Lung (tissue), 12 donors: ENCODE measurements around the gene THSD7B. TPM values are rescaled to one million over a fixed set of nuclear protein-coding genes. Genes with fewer than 3 reads are reported as not detected.

Experiments used
- ATAC-seq: fragments of 200-7000 bp; cut with Tn5 transposase; one replicate; pipeline ENCODE4 v1.9.1; 2020; ENCODE audit warnings: moderate number of reproducible peaks; ENCODE audit not compliant: insufficient read depth, low FRiP score
- DNase-seq, 3 donors: peaks; one replicate each; pipeline ENCODE4 v3.0.0-alpha.2; 2013 to 2017
- H3K27ac ChIP-seq, 2 donors: one replicate each; pipeline ENCODE4 v1.5.1; 2013; ENCODE audit warnings: mild to moderate bottlenecking in 2 of 2, moderate library complexity in 2 of 2, control low read depth in 1 of 2, inconsistent platforms in 1 of 2, low read depth in 1 of 2, low read length in 1 of 2
- H3K27me3 ChIP-seq, 3 donors: one replicate each; pipeline ENCODE4 v1.5.1; 2013; ENCODE audit warnings: low read length in 2 of 3; ENCODE audit not compliant: control insufficient read depth in 3 of 3, insufficient read depth in 3 of 3
- H3K36me3 ChIP-seq, 4 donors: one replicate each; pipeline ENCODE4 v1.5.1; 2013; ENCODE audit warnings: low read length in 4 of 4, mild to moderate bottlenecking in 1 of 4, moderate library complexity in 1 of 4; ENCODE audit not compliant: control insufficient read depth in 4 of 4, insufficient read depth in 4 of 4
- H3K4me1 ChIP-seq, 5 donors: one replicate each; pipeline ENCODE4 v1.5.1; 2013; ENCODE audit warnings: low read length in 5 of 5, mild to moderate bottlenecking in 2 of 5, moderate library complexity in 1 of 5; ENCODE audit not compliant: control insufficient read depth in 5 of 5, insufficient read depth in 5 of 5
- H3K4me3 ChIP-seq: one replicate; pipeline ENCODE4 v1.5.1; 2013; ENCODE audit warnings: mild to moderate bottlenecking, control low read depth, moderate library complexity
- H3K9ac ChIP-seq, 2 donors: one replicate each; pipeline ENCODE4 v1.5.1; 2013; ENCODE audit warnings: low read length in 2 of 2, control low read depth in 1 of 2; ENCODE audit not compliant: insufficient read depth in 1 of 2
- H3K9me3 ChIP-seq, 4 donors: one replicate each; pipeline ENCODE4 v1.5.1; 2013; ENCODE audit warnings: low read length in 3 of 4, mild to moderate bottlenecking in 1 of 4, moderate library complexity in 1 of 4; ENCODE audit not compliant: control insufficient read depth in 4 of 4, insufficient read depth in 3 of 4
- WGBS, 2 donors: extraction: QIAGEN DNeasy Blood & Tissue Kit; methylation state at CpG; one replicate each; pipeline ENCODE4 v1.1.7; 2013; 5-methylcytosine and 5-hydroxymethylcytosine counted together
- polyA plus RNA-seq, 2 donors: library from polyadenylated mRNA; stranded (reverse); fragments of 200-250 nt; gene quantifications; one replicate each; pipeline ENCODE4 v1.2.1, GENCODE V29; 2013
- total RNA-seq, 2 donors: library from RNA; depleted of rRNA in 1 of 2; stranded (reverse); fragments of >200 nt in 1 of 2; gene quantifications; one replicate each; pipeline ENCODE4 v1.2.1, GENCODE V29; 2014 to 2021
- TF ChIP-seq, protein P1 (sequence below): IDR thresholded peaks from 2 replicates; pipeline ENCODE4 v1.5.1; 2012; ENCODE audit warnings: mild to moderate bottlenecking; ENCODE audit errors: control extremely low read depth, extremely low read depth
- donor health status: control.
- donor health status: control.
- donor health status: Bipolar disorder and iron deficiency.
- donor health status: healthy.
- donor health status: DM: yes; HTN: yes; CAD: no.

The THSD7B gene
- total and polyA plus RNA-seq, 4 donors: 0.03 to 8.2 (median 0.14) TPM

DNA sequence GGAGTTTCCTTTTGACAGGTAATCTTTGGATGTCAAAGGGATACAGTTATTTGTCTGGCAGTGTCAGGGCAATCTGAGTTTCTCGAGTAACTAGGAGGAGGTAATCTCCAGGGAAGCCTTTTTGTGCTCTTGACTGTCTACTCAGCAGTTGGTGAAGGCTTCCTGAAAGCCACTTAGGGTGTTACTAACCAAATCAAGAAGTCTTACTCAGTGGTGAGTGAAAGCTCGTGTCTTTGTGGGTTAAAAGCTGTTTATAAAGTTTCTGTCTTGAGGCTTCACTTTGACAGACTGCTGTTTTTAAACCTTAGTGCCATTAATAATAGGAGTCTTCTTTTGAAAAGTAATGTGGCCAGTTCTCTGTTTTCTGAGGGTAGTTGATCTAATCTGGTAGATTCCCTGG, 1.7 kb downstream of the THSD7B start:
- ATAC-seq: no peak
- H3K9me3 ChIP-seq: no peaks in the 10 kb centered on the region
- WGBS, 2 donors: 23 to 40% methylated on average over 2 of the region's 2 CpGs
- TF ChIP-seq, protein P1, sequence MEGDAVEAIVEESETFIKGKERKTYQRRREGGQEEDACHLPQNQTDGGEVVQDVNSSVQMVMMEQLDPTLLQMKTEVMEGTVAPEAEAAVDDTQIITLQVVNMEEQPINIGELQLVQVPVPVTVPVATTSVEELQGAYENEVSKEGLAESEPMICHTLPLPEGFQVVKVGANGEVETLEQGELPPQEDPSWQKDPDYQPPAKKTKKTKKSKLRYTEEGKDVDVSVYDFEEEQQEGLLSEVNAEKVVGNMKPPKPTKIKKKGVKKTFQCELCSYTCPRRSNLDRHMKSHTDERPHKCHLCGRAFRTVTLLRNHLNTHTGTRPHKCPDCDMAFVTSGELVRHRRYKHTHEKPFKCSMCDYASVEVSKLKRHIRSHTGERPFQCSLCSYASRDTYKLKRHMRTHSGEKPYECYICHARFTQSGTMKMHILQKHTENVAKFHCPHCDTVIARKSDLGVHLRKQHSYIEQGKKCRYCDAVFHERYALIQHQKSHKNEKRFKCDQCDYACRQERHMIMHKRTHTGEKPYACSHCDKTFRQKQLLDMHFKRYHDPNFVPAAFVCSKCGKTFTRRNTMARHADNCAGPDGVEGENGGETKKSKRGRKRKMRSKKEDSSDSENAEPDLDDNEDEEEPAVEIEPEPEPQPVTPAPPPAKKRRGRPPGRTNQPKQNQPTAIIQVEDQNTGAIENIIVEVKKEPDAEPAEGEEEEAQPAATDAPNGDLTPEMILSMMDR: no peak
- no peak for DNase-seq
- H3K9ac ChIP-seq: no peak overlapping the region
- H3K27ac ChIP-seq: no peak overlapping the region
- no peaks in the 10 kb centered on the region for H3K36me3 ChIP-seq
- H3K4me1 ChIP-seq: peaks cover 0 to 18% (median 5%) of the 10 kb centered on the region in 5 donors
- no peak overlapping the region for H3K4me3 ChIP-seq
- H3K27me3 ChIP-seq: peaks cover 3 to 49% (median 46%) of the 10 kb centered on the region in 3 donors

DNA sequence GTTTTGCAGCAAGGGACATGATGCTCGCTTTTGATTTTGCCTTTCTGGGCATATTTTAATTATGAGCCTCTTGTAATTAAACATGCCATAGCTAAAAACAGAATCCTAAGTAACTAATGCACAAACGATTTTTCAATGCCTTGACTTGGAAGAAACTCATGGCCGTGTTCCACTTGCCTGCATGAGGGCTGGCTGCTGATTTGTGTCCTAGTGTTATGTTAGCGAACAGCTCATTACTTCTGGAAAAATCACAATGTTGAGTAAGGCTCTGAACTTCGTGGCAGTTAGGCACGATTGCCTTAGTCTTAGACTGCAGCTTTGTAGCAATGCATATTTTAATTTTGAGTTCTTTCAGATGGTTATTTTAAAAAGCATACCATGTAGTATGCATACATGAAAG, 4.5 kb downstream of the THSD7B start:
- no peak for DNase-seq
- TF ChIP-seq, protein P1: no peak
- H3K4me1 ChIP-seq: peaks cover 0 to 14% (median 5%) of the 10 kb centered on the region in 5 donors
- H3K4me3 ChIP-seq: no peak overlapping the region
- H3K9me3 ChIP-seq: no peaks in the 10 kb centered on the region
- H3K9ac ChIP-seq: no peak overlapping the region
- H3K27me3 ChIP-seq: peaks cover 3 to 35% (median 29%) of the 10 kb centered on the region in 3 donors
- no peak overlapping the region for H3K27ac ChIP-seq
- no peaks in the 10 kb centered on the region for H3K36me3 ChIP-seq
- no peak for ATAC-seq
- WGBS, 2 donors: 80 to 83% methylated on average over 6 of the region's 6 CpGs

DNA sequence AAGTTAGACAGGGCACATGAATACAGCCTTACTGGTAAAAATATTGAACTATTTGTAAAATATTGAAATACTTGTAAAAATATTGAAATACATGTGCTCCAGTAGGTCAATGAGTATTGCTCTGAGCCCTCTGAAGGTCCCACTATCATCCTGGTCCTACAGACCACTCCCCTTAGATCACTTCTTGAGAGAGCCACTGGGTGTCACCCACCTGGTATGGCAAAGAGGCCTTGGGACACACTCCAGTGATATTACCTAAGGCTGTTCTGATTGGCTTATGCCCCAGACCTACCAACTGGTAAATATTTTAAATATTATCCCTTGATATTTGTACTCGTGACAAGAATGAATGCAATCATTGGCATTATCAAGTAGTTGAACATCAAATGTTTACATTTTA, 5.0 kb downstream of the THSD7B start:
- H3K9me3 ChIP-seq: no peaks in the 10 kb centered on the region
- H3K9ac ChIP-seq: no peak overlapping the region
- H3K27ac ChIP-seq: no peak overlapping the region
- no peak for DNase-seq
- TF ChIP-seq, protein P1: no peak
- 74 to 79% methylated on average over 1 of the region's 1 CpG for WGBS, 2 donors
- no peak overlapping the region for H3K4me3 ChIP-seq
- peaks cover 3 to 35% (median 26%) of the 10 kb centered on the region in 3 donors for H3K27me3 ChIP-seq
- ATAC-seq: no peak
- H3K4me1 ChIP-seq: peaks cover 0 to 11% (median 3%) of the 10 kb centered on the region in 5 donors
- no peaks in the 10 kb centered on the region for H3K36me3 ChIP-seq

DNA sequence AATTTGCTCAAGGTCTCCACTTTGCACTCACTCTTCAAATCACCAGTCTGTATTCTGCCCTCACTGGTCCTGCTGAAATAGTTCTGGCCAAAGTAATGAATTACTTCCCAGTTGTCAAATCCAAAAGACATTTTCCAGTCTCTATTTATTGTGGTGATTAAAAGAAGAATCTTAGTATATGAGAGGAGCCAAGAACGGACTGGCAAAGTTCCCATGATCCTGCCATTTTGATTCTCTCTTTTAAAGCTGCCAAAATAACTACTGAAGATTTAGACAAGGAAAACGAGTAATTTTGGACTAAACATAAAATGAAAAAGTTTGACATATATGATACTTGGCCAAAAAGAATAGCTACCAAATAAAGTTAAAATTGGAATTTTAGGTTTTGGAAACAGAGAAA, 12.0 kb downstream of the THSD7B start:
- Histone ChIP-seq H3K9me3 (peaks cover 0 to 3% (median 0%) of the 10 kb centered on the region in 4 donors), H3K36me3 (no peaks in the 10 kb centered on the region), H3K27ac (no peak overlapping the region), H3K27me3 (no peaks in the 10 kb centered on the region), H3K4me1 (no peaks in the 10 kb centered on the region), H3K4me3 (no peak overlapping the region), H3K9ac (no peak overlapping the region)
- ATAC-seq (no peak), DNase-seq (no peak)
- TF ChIP-seq, protein P1: no peak
- WGBS, 2 donors: 72 to 73% methylated on average over 2 of the region's 2 CpGs
